ENCODE results near the gene CNTN5. TPM values are rescaled to one million over a fixed set of nuclear protein-coding genes. Genes with fewer than 3 reads are reported as not detected.

CNTN5 gene
- total RNA-seq, 1 donor from 2014 or later, result 0.36 TPM

DNA sequence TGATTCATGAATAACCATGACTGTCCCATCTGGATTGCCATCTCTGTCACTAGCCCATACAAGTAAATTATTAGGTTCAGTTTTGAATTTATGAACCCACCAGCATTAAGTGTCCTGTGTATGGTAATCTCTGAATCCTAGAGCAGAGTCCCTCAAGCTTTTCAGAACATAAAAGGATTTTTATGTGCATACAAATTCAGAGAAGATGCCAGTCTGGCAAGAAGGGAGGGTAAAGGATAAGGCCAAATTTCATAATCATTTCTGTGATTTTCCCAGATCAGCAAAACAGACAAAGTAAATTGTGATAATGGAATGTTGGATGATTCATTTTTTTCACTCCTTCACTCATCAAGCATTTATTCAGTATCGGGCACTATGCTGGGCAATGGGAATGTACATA is 1295.2 kb downstream of the CNTN5 start:
- Histone ChIP-seq H3K4me3 (no peak overlapping the region), H3K27me3 (ENCODE audit: low read depth) (no peaks in the 10 kb centered on the region), H3K27ac (replicated peaks) (no peak overlapping the region), H3K36me3 (no peaks in the 10 kb centered on the region), H3K4me1 (no peaks in the 10 kb centered on the region), H3K9me3 (replicated peaks) (peaks cover 10% of the 10 kb centered on the region)
- TF ChIP-seq CTCF (IDR thresholded peaks at IDR 0.05; ENCODE audit: borderline replicate concordance), result no peak
- intact Hi-C loops (cut with micrococcal nuclease), result no loop called here
- DNase-seq, result no peak

- Histone ChIP-seq H3K27ac (replicated peaks) (no peak overlapping the region), H3K4me1 (no peaks in the 10 kb centered on the region), H3K9me3 (replicated peaks) (peaks cover 11% of the 10 kb centered on the region), H3K27me3 (ENCODE audit: low read depth) (no peaks in the 10 kb centered on the region), H3K4me3 (no peak overlapping the region), H3K36me3 (no peaks in the 10 kb centered on the region)
- intact Hi-C loops (cut with micrococcal nuclease), result no loop called here
- DNase-seq, result no peak
- no peak for TF ChIP-seq CTCF (IDR thresholded peaks at IDR 0.05; ENCODE audit: borderline replicate concordance)
These were observed 1296.2 kb downstream of the CNTN5 start for GRCh38 chr11:100316952-100317351.

GRCh38 chr11:100319691-100320090 is 1298.9 kb downstream of the CNTN5 start:
- Histone ChIP-seq H3K9me3 (replicated peaks) (peaks cover 11% of the 10 kb centered on the region), H3K27me3 (ENCODE audit: low read depth) (no peaks in the 10 kb centered on the region), H3K4me1 (no peaks in the 10 kb centered on the region), H3K27ac (replicated peaks) (no peak overlapping the region), H3K36me3 (no peaks in the 10 kb centered on the region), H3K4me3 (no peak overlapping the region)
- DNase-seq, result no peak
- intact Hi-C loops (cut with micrococcal nuclease), result no loop called here
- TF ChIP-seq CTCF (IDR thresholded peaks at IDR 0.05; ENCODE audit: borderline replicate concordance), result no peak

GRCh38 chr11:100328626-100329340 is 1308.0 kb downstream of the CNTN5 start:
- Histone ChIP-seq H3K36me3 (no peaks in the 10 kb centered on the region), H3K4me1 (no peaks in the 10 kb centered on the region), H3K27ac (replicated peaks) (no peak overlapping the region), H3K4me3 (no peak overlapping the region), H3K27me3 (ENCODE audit: low read depth) (no peaks in the 10 kb centered on the region), H3K9me3 (replicated peaks) (peaks cover 14% of the 10 kb centered on the region)
- no peak for DNase-seq
- intact Hi-C loops (cut with micrococcal nuclease), result no loop called here
- TF ChIP-seq CTCF (IDR thresholded peaks at IDR 0.05; ENCODE audit: borderline replicate concordance), result no peak

DNA sequence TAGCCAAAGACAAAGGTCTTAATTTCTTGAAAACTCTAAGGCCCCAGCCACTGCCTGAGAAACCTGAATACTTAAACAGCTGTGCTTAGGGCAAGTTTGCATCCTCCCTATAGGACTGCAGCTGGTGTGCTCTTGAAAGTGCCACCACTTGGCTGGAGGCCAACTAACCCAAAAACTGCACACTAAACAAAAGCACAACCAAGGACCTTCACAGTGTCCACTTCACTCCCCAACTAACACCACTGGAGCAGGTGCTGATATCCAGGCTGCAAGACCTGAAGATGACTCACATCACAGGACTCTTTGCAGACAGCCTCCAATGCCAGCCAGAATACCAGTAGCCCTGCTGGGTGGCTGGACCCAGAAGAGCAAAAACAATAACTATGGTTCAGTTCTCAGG is 1308.6 kb downstream of the CNTN5 start:
- H3K36me3 ChIP-seq, result no peaks in the 10 kb centered on the region
- H3K4me1 ChIP-seq, result no peaks in the 10 kb centered on the region
- no peak overlapping the region for H3K27ac ChIP-seq (replicated peaks)
- peaks cover 19% of the 10 kb centered on the region for H3K9me3 ChIP-seq (replicated peaks)
- intact Hi-C loops (cut with micrococcal nuclease), result no loop called here
- DNase-seq, result no peak
- no peak overlapping the region for H3K4me3 ChIP-seq
- no peaks in the 10 kb centered on the region for H3K27me3 ChIP-seq (ENCODE audit: low read depth)
- TF ChIP-seq CTCF (IDR thresholded peaks at IDR 0.05; ENCODE audit: borderline replicate concordance), result no peak
